ENCODE measurements around the gene GTPBP6.

GTPBP6 gene

DNA sequence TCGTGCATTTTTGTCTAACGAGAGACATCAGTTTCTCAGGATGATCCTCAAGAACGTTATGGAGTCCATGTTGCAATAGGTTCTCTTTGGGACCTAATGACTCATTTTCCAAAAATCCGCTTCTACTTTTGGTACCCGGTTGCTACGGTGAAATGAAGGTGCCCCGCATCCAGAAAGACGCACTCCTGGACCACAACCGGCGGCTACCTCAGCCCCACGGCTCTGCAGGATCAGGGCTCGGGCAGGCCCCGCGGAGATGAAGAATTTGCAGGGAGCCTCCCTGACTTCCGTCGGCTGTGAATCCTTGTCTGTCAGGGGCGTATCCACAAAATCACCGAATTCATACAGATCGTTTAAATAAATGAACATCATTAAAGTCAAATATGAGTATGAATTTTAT is 15.6 kb downstream of the GTPBP6 start:
- in situ Hi-C loops (cut with HindIII; ENCODE audit: low pct_ligation_motif_present, low sequenced_read_pairs) = no loop called here
- H3K4me3 ChIP-seq (ENCODE audit: low read depth, low read length) = no peak overlapping the region
- no peaks in the 10 kb centered on the region for H3K27me3 ChIP-seq (replicated peaks)
- peaks cover 23% of the 10 kb centered on the region for H3K36me3 ChIP-seq (replicated peaks)
- TF ChIP-seq, protein P1, sequence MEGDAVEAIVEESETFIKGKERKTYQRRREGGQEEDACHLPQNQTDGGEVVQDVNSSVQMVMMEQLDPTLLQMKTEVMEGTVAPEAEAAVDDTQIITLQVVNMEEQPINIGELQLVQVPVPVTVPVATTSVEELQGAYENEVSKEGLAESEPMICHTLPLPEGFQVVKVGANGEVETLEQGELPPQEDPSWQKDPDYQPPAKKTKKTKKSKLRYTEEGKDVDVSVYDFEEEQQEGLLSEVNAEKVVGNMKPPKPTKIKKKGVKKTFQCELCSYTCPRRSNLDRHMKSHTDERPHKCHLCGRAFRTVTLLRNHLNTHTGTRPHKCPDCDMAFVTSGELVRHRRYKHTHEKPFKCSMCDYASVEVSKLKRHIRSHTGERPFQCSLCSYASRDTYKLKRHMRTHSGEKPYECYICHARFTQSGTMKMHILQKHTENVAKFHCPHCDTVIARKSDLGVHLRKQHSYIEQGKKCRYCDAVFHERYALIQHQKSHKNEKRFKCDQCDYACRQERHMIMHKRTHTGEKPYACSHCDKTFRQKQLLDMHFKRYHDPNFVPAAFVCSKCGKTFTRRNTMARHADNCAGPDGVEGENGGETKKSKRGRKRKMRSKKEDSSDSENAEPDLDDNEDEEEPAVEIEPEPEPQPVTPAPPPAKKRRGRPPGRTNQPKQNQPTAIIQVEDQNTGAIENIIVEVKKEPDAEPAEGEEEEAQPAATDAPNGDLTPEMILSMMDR (IDR thresholded peaks at IDR 0.05; ENCODE audit: low read depth, low read length, missing control alignments) = no peak
- H3K27ac ChIP-seq = no peak overlapping the region
- no peak for DNase-seq

DNA sequence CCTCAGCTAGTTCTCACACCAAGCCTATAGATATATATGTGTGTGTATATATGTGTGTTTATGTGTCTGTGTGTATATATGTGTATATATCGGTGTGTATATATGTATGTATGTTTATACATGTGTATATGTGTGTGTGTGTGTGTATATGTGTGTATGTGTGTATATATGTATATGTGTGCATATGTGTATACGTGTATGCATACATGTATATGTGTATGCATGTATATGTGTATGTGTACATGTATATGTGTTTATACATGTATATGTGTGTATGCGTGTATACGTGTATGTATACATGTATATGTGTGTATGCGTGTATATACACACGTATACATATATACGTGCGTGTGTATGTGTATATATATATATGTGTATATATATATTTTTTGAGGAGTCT is 18.3 kb downstream of the GTPBP6 start:
- TF ChIP-seq, protein P1 (IDR thresholded peaks at IDR 0.05; ENCODE audit: low read depth, low read length, missing control alignments) = no peak
- no peak overlapping the region for H3K27ac ChIP-seq
- in situ Hi-C loops (cut with HindIII; ENCODE audit: low pct_ligation_motif_present, low sequenced_read_pairs) = no loop called here
- H3K27me3 ChIP-seq (replicated peaks) = no peaks in the 10 kb centered on the region
- H3K4me3 ChIP-seq (ENCODE audit: low read depth, low read length) = no peak overlapping the region
- peaks cover 11% of the 10 kb centered on the region for H3K36me3 ChIP-seq (replicated peaks)
- no peak for DNase-seq

DNA sequence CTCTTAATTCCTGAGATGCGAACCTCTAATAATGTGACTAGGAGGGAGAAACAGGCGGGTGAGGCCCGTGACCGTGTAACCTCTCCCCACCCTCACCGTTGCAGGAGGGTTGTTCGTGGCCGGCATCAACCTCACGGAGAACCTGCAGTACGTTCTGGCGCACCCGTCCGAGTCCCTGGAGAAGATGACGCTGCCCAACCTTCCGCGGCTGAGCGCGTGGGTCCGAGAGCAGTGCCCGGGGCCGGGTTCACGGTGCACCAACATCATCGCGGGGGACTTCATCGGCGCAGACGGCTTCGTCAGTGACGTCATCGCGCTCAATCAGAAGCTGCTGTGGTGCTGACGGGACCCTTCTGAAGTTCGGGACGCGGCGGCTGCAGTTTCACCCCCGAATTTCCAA is 19.6 kb downstream of the GTPBP6 start:
- Histone ChIP-seq H3K27ac (no peak overlapping the region), H3K27me3 (replicated peaks) (no peaks in the 10 kb centered on the region), H3K36me3 (replicated peaks) (peaks cover 5% of the 10 kb centered on the region), H3K4me3 (ENCODE audit: low read depth, low read length) (no peak overlapping the region)
- TF ChIP-seq, protein P1 (IDR thresholded peaks at IDR 0.05; ENCODE audit: low read depth, low read length, missing control alignments) = no peak
- in situ Hi-C loops (cut with HindIII; ENCODE audit: low pct_ligation_motif_present, low sequenced_read_pairs) = no loop called here
- DNase-seq = no peak

DNA sequence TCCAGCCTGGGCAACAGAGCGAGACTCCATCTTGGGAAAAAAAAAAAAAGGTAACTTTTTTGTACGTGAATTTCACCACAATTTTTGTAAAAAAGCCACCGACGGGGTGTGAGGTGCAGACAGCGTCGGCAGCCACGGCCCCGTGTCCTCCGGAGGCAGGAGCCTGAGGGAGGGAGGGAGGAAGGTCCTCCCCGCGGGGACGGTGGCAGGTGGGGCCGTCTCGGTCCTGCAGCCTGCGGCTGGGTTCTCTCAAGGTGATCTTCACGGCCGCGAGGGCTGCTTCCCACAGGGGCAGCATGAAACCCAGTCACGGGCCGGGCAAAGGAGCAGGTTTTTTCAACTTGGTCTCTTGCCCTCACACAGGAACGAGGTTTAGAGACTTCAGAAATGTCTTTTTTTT is 23.5 kb downstream of the GTPBP6 start:
- no peak overlapping the region for H3K4me3 ChIP-seq (ENCODE audit: low read depth, low read length)
- no peak overlapping the region for H3K27ac ChIP-seq
- DNase-seq = no peak
- H3K36me3 ChIP-seq (replicated peaks) = peaks cover 14% of the 10 kb centered on the region
- H3K27me3 ChIP-seq (replicated peaks) = no peaks in the 10 kb centered on the region
- in situ Hi-C loops (cut with HindIII; ENCODE audit: low pct_ligation_motif_present, low sequenced_read_pairs) = no loop called here
- TF ChIP-seq, protein P1 (IDR thresholded peaks at IDR 0.05; ENCODE audit: low read depth, low read length, missing control alignments) = no peak

DNA sequence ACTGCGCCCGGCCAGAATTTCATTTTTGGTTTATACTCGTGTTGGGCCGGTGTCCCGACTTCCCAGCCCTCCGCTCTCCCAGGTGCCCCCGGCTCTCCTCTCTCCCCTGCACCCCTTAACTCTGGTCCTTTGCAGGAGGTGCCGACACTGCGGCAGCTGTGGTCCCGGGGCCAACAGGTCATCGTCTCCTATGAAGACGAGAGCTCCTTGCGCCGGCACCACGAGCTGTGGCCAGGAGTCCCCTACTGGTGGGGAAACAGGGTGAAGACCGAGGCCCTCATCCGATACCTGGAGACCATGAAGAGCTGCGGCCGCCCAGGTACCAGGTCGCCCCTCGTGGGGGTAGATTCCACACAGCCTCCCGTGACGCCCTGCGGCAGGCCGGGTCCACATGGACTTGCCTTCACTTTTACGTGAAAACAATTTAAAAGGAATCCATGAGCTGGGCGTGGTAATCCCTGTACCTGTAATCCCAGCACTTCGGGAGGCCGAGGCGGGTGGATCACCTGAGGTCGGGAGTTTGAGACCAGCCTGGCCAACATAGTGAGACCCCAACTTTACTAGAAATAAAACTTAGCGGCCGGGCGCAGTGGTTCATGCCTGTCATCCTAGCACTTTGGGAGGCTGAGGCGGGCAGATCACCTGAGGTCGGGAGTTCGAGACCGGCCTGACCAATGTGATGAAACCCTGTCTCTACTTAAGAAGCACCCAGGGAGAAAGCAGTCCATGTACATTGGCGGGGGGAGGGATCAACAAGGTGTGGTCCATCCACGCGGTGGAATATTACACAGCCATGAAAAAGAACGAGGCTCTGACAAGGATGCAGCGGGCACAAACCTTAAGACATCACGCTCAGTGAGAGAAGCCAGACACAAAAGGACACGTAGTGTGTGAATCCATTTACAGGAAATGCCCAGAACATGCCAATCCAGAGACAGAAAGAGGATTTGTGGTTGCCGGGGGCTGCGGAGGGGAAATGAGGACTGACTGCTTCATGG is 25.4 kb downstream of the GTPBP6 start:
- DNase-seq = no peak
- no peak overlapping the region for H3K27ac ChIP-seq
- no peak overlapping the region for H3K4me3 ChIP-seq (ENCODE audit: low read depth, low read length)
- peaks cover 15% of the 10 kb centered on the region for H3K36me3 ChIP-seq (replicated peaks)
- no peaks in the 10 kb centered on the region for H3K27me3 ChIP-seq (replicated peaks)
- TF ChIP-seq, protein P1 (IDR thresholded peaks at IDR 0.05; ENCODE audit: low read depth, low read length, missing control alignments) = no peak
- in situ Hi-C loops (cut with HindIII; ENCODE audit: low pct_ligation_motif_present, low sequenced_read_pairs) = no loop called here

All from brain microvascular endothelial cell (primary cell).